ENCODE measurements around the gene JAZF1. TPM values are rescaled to one million over a fixed set of nuclear protein-coding genes. Genes with fewer than 3 reads are reported as not detected.

Gene JAZF1
- total and polyA plus RNA-seq, 2 of the 8 experiments (the other 6 are each of a cell fraction or from before 2014, with no cell fraction given): 2.6 to 21.8 TPM

DNA sequence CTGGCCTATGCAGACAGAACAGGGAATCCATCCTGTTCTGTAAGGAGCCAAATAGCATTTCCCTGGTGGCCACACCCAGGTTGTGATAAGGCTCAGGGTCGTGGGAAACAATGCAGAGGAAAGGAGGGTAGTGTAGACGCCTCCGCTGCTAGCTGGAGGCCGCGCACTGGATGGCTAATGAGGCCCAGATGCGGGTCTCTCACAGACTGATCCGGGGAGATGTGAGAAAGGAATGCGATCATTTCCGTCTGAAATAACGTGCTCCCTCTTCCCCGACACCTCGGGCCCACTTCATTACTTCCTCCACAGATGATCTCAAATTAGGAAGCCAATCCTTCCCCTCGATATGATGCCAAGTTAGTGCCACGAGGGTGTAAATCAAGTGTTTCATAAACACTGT lies 237.4 kb downstream of the JAZF1 start (continued):
- no peak for TF ChIP-seq FOSL1 (IDR thresholded peaks at IDR 0.05; ENCODE audit: insufficient read depth, low read depth, low read length)
- no peak for TF ChIP-seq USF2 (IDR thresholded peaks at IDR 0.05; ENCODE audit: low read length)
- no peak for TF ChIP-seq TCF12 (IDR thresholded peaks at IDR 0.05; ENCODE audit: low read depth, low read length)

Measured in H1 (cell line).